ENCODE data around the gene ATXN7L1. TPM values are rescaled to one million over a fixed set of nuclear protein-coding genes. Genes with fewer than 3 reads are reported as not detected.

The ATXN7L1 gene
- total and polyA plus RNA-seq, 2 of the 8 experiments (the other 6 are each of a cell fraction or from before 2014, with no cell fraction given) = 14.3 to 34.0 TPM

DNA sequence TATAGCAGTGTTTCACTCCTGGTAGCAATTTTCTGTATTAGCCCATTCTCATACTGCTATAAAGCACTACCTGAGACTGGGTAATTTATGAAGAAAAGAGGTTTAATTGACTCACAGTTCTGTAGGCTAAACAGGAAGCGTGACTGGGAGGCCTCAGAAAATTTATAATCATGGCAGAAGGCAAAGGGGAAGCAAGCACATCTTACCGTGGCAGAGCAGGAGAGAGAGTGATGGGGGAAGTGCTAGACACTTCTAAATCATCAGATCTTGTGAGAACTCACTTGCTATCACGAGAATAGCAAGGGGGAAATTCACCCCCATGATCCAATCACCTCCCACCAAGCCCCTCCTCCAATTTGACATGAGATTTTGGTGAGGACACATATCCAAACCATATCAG is 163.5 kb downstream of the ATXN7L1 start (continued):
- no peak for TF ChIP-seq CTBP2 (IDR thresholded peaks at IDR 0.05; ENCODE audit: borderline replicate concordance, insufficient read depth, insufficient read length, low read length)
- TF ChIP-seq, protein P1, sequence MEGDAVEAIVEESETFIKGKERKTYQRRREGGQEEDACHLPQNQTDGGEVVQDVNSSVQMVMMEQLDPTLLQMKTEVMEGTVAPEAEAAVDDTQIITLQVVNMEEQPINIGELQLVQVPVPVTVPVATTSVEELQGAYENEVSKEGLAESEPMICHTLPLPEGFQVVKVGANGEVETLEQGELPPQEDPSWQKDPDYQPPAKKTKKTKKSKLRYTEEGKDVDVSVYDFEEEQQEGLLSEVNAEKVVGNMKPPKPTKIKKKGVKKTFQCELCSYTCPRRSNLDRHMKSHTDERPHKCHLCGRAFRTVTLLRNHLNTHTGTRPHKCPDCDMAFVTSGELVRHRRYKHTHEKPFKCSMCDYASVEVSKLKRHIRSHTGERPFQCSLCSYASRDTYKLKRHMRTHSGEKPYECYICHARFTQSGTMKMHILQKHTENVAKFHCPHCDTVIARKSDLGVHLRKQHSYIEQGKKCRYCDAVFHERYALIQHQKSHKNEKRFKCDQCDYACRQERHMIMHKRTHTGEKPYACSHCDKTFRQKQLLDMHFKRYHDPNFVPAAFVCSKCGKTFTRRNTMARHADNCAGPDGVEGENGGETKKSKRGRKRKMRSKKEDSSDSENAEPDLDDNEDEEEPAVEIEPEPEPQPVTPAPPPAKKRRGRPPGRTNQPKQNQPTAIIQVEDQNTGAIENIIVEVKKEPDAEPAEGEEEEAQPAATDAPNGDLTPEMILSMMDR (IDR thresholded peaks at IDR 0.05; ENCODE audit: control extremely low read depth in 1 of 3, insufficient read depth in 1 of 3, low read depth in 1 of 3, low read length in 3 of 3) = no peak
- no peak for TF ChIP-seq CBX8 (IDR thresholded peaks at IDR 0.05; ENCODE audit: borderline replicate concordance, low read depth, low read length)
- TF ChIP-seq GABPA (IDR thresholded peaks at IDR 0.05; ENCODE audit: borderline replicate concordance, insufficient read depth, low read length) = no peak
- no peak for TF ChIP-seq EP300 (IDR thresholded peaks at IDR 0.05; ENCODE audit: borderline replicate concordance in 1 of 2, low read depth in 2 of 2, low read length in 2 of 2)
- TF ChIP-seq SIN3A (conservative IDR thresholded peaks at IDR 0.05 in 1 of 2, IDR thresholded peaks at IDR 0.05 in 1 of 2; ENCODE audit: low read depth in 1 of 2, low read length in 2 of 2) = no peak
- TF ChIP-seq TAF7 (optimal IDR thresholded peaks at IDR 0.05; ENCODE audit: borderline replicate concordance, low read depth, low read length) = no peak

Measured in H1 (cell line).